GM23338 (cell line): ENCODE measurements around the gene RTL10. TPM values are rescaled to one million over a fixed set of nuclear protein-coding genes. Genes with fewer than 3 reads are reported as not detected.

Experiments used
- ATAC-seq: fragments of 200-7000 bp; cut with Tn5 transposase; 3 replicates; pipeline ENCODE4 v1.9.1; 2020
- DNase-seq: peaks from one replicate; pipeline ENCODE4 v3.0.0-alpha.2; 2015; ENCODE audit warnings: low spot score
- H2AFZ ChIP-seq: fragments of 200-600 bp; sonication (generic); 2 replicates; pipeline ENCODE4 v1.8.0; 2016; ENCODE audit warnings: antibody characterized with exemption, mild to moderate bottlenecking, moderate library complexity
- H3F3A ChIP-seq: fragments of 200-600 bp; sonication (generic); replicated peaks from 2 replicates; pipeline ENCODE4 v1.8.0; 2017; ENCODE audit warnings: antibody characterized with exemption, mixed run types, low read depth
- H3K27ac ChIP-seq: fragments of 200-600 bp; sonication (generic); 2 replicates; pipeline ENCODE4 v1.6.1; 2016; ENCODE audit warnings: low read depth
- H3K27me3 ChIP-seq: fragments of 200-600 bp; sonication (generic); 2 replicates; pipeline ENCODE4 v1.8.0; 2016; ENCODE audit warnings: mild to moderate bottlenecking, mixed run types, moderate library complexity; ENCODE audit not compliant: insufficient read depth
- H3K36me3 ChIP-seq: fragments of 200-600 bp; sonication (generic); 2 replicates; pipeline ENCODE4 v1.8.0; 2016; ENCODE audit warnings: mild to moderate bottlenecking; ENCODE audit not compliant: insufficient read depth
- H3K4me1 ChIP-seq: fragments of 200-600 bp; sonication (generic); 2 replicates; pipeline ENCODE4 v1.8.0; 2016; ENCODE audit warnings: mild to moderate bottlenecking, moderate library complexity; ENCODE audit not compliant: insufficient read depth
- H3K4me2 ChIP-seq: fragments of 200-600 bp; sonication (generic); 2 replicates; pipeline ENCODE4 v1.7.1; 2017; ENCODE audit warnings: mixed run types
- H3K4me3 ChIP-seq: fragments of 200-600 bp; sonication (generic); 2 replicates; pipeline ENCODE4 v1.6.1; 2016; ENCODE audit warnings: mixed run types
- H3K79me2 ChIP-seq: fragments of 200-600 bp; sonication (generic); replicated peaks from 2 replicates; pipeline ENCODE4 v1.8.0; 2017; ENCODE audit warnings: mild to moderate bottlenecking; ENCODE audit not compliant: insufficient read depth
- H3K9me2 ChIP-seq: fragments of 200-600 bp; sonication (generic); 2 replicates; pipeline ENCODE4 v1.8.0; 2017; ENCODE audit not compliant: insufficient read depth
- H4K20me1 ChIP-seq: fragments of 200-600 bp; sonication (generic); replicated peaks from 2 replicates; pipeline ENCODE4 v1.8.0; 2017; ENCODE audit warnings: mild to moderate bottlenecking; ENCODE audit not compliant: insufficient read depth
- H3K27ac Mint-ChIP-seq: 2 replicates; pipeline ENCODE4 v1.8.0; 2020; ENCODE audit warnings: inconsistent platforms, mild to moderate bottlenecking, moderate library complexity, mixed read lengths
- H3K27me3 Mint-ChIP-seq: 3 replicates; pipeline ENCODE4 v1.8.0; 2022; ENCODE audit warnings: low read depth, mild to moderate bottlenecking, moderate library complexity, mixed read lengths, inconsistent platforms; ENCODE audit not compliant: insufficient read depth, poor library complexity
- H3K36me3 Mint-ChIP-seq: 3 replicates; pipeline ENCODE4 v1.8.0; 2021; ENCODE audit warnings: low read depth, mild to moderate bottlenecking, inconsistent platforms, moderate library complexity, mixed read lengths
- H3K4me1 Mint-ChIP-seq: 3 replicates; pipeline ENCODE4 v1.8.0; 2020; ENCODE audit warnings: mild to moderate bottlenecking, inconsistent platforms, mixed read lengths
- H3K4me3 Mint-ChIP-seq: 3 replicates; pipeline ENCODE4 v1.8.0; 2021; ENCODE audit warnings: moderate library complexity, mild to moderate bottlenecking, inconsistent platforms, mixed read lengths
- H3K9me3 Mint-ChIP-seq: 3 replicates; pipeline ENCODE4 v1.8.0; 2020; ENCODE audit warnings: moderate library complexity, mild to moderate bottlenecking, inconsistent platforms, mixed read lengths
- CREB1 ChIP-seq: fragments of 250-450 bp; sonication (Bioruptor Pico); IDR thresholded peaks from 2 replicates; pipeline ENCODE4 v1.5.0; 2020; ENCODE audit warnings: low read depth, mild to moderate bottlenecking, moderate library complexity
- EZH2phosphoT487 ChIP-seq: fragments of 200-600 bp; sonication (generic); IDR thresholded peaks from one replicate; pipeline ENCODE4 v1.8.1; 2018; ENCODE audit warnings: antibody characterized with exemption; ENCODE audit not compliant: unreplicated experiment
- NANOG ChIP-seq: IDR thresholded peaks from 2 replicates; pipeline ENCODE4 v1.6.1; 2016; ENCODE audit warnings: antibody characterized with exemption, borderline replicate concordance
- POLR2AphosphoS5 ChIP-seq: IDR thresholded peaks from 2 replicates; pipeline ENCODE4 v1.6.1; 2016; ENCODE audit warnings: antibody characterized with exemption, low read depth
- STAT1 ChIP-seq: IDR thresholded peaks from one replicate; pipeline ENCODE4 v1.6.1; 2016; ENCODE audit warnings: antibody characterized with exemption; ENCODE audit not compliant: unreplicated experiment
- ZNF114 ChIP-seq: fragments of 250-450 bp; sonication (Bioruptor Pico); IDR thresholded peaks from 2 replicates; pipeline ENCODE4 v1.5.0; 2020; ENCODE audit warnings: mild to moderate bottlenecking, moderate library complexity
- ZNF331 ChIP-seq: fragments of 250-450 bp; sonication (Bioruptor Pico); IDR thresholded peaks from 2 replicates; pipeline ENCODE4 v1.5.0; 2020; ENCODE audit warnings: low read depth, mild to moderate bottlenecking, moderate library complexity
- ZNF462 ChIP-seq: fragments of 250-450 bp; sonication (Bioruptor Pico); IDR thresholded peaks from 2 replicates; pipeline ENCODE4 v1.5.0; 2020; ENCODE audit warnings: mild to moderate bottlenecking, moderate library complexity
- polyA plus RNA-seq: library from polyadenylated mRNA; unstranded; fragments of >200 nt; fragmentation: Nextera tagmentation; extraction: Ambion mirVana; gene quantifications from 2 replicates; pipeline ENCODE4 v1.2.1, GENCODE V29; 2016
- total RNA-seq: library from RNA; depleted of rRNA; stranded (reverse); fragments of >200 nt; shearing (Covaris generic); gene quantifications from 2 replicates; pipeline ENCODE4 v1.2.3, GENCODE V29; 2014

RTL10 gene
- total and polyA plus RNA-seq, 2 experiments from 2014 or later: 9.4 to 17.4 TPM

- TF ChIP-seq ZNF462 (CRISPR knock-in tag): no peak
- TF ChIP-seq NANOG: no peak
- TF ChIP-seq POLR2AphosphoS5: no peak
Observed at GRCh38 chr22:19808873-19809478, 45.7 kb downstream of the RTL10 start (continued).

GRCh38 chr22:19807914-19808872 lies 46.5 kb downstream of the RTL10 start:
- Histone ChIP-seq H3K4me1 (no peaks in the 10 kb centered on the region), H3K9me2 (no peaks in the 10 kb centered on the region), H3K4me2 (no peak overlapping the region), H3K36me3 (no peaks in the 10 kb centered on the region), H2AFZ (no peak overlapping the region), H3K4me3 (no peak overlapping the region), H3F3A (no peaks in the 10 kb centered on the region), H3K79me2 (no peaks in the 10 kb centered on the region), H3K27me3 (no peaks in the 10 kb centered on the region), H4K20me1 (no peaks in the 10 kb centered on the region), H3K27ac (no peak overlapping the region)
- Mint-ChIP-seq H3K36me3 (no peaks in the 10 kb centered on the region), H3K9me3 (no peaks in the 10 kb centered on the region), H3K27me3 (peaks cover 13% of the 10 kb centered on the region), H3K27ac (no peak overlapping the region), H3K4me3 (no peak overlapping the region), H3K4me1 (no peaks in the 10 kb centered on the region)
- DNase-seq (no peak), ATAC-seq (no peak)
- TF ChIP-seq POLR2AphosphoS5 (no peak), ZNF331 (CRISPR knock-in tag) (no peak), ZNF462 (CRISPR knock-in tag) (no peak), EZH2phosphoT487 (no peak), STAT1 (no peak), CREB1 (CRISPR knock-in tag) (no peak), ZNF114 (CRISPR knock-in tag) (no peak)
